ENCODE measurements around the gene STK39. TPM values are rescaled to one million over a fixed set of nuclear protein-coding genes. Genes with fewer than 3 reads are reported as not detected.

The STK39 gene
- total and polyA plus RNA-seq, 2 of the 4 experiments (the other 2 are of a cell fraction): 11.8 to 16.4 TPM

DNA sequence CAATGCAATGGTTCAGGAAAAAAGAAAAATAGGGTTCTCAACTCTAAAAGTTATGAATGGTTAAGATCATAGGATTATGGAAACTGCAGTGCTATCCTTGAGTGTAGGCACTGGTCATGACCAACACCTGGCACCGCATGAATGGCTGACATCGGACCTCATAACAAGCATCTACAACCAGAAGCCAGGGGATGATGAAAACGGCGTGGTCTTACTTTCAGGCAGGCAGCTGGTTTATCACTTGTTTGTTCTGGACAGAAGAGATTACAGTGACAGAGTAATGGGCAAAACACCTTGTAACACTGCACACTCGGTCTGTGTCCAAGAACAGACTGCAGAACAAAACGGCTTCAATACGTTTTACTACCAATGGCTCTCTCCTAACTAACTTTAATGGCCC, 132.8 kb downstream of the STK39 start:
- no peak overlapping the region for H3K4me2 ChIP-seq (ENCODE audit: low read depth, low read length)
- 100% methylated on average over 1 of the region's 7 CpGs; no CpG with 5 or more reads in 1 of the 2 experiments for WGBS, 2 experiments (ENCODE audit: extremely low coverage in 2 of 2, insufficient read length in 1 of 2)
- in situ Hi-C loops (cut with MboI; ENCODE audit: low sequenced_read_pairs): loop anchor here (5.0 to 25.0 kb wide), 4 partner anchors 152 to 1580 kb away; partner anchors contain the start of gene B3GALT1

More for the DNA sequence above, 132.8 kb downstream of the STK39 start:
- Histone ChIP-seq H3K36me3 (ENCODE audit: control insufficient read depth, insufficient read depth, low read length) (peaks cover 11% of the 10 kb centered on the region; the same call in 1 of the 2 replicates), H2BK15ac (ENCODE audit: low read depth, low read length) (no peak overlapping the region), H3K4me1 (ENCODE audit: control insufficient read depth, insufficient read depth, low read length) (peaks cover 4% of the 10 kb centered on the region), H2AK9ac (replicated peaks; ENCODE audit: low read depth, low read length, poor library complexity) (no peak overlapping the region), H4K8ac (ENCODE audit: low read depth in 2 of 2, low read length in 2 of 2) (no peak overlapping the region), H4K91ac (ENCODE audit: insufficient read depth, low read depth, low read length) (no peak overlapping the region), H3K9ac (ENCODE audit: low read depth, low read length) (no peak overlapping the region), H4K20me1 (ENCODE audit: insufficient read depth, low read length) (no peaks in the 10 kb centered on the region), H3K14ac (replicated peaks; ENCODE audit: low read depth, low read length) (no peak overlapping the region), H2AK5ac (ENCODE audit: low read depth, low read length) (no peak overlapping the region), H3K9me1 (ENCODE audit: insufficient read depth, low read length) (no peaks in the 10 kb centered on the region; the same call in 1 of the 2 replicates), H3K18ac (ENCODE audit: low read depth, low read length) (no peak overlapping the region), H3K27ac (ENCODE audit: insufficient read depth, low read length) (no peak overlapping the region), H4K5ac (ENCODE audit: low read depth, low read length) (no peak overlapping the region), H3K56ac (ENCODE audit: extremely low read depth, insufficient read depth, low read length) (no peak overlapping the region), H2BK5ac (ENCODE audit: low read depth, low read length, poor library complexity, severe bottlenecking) (no peak overlapping the region), H3K9me3 (ENCODE audit: control insufficient read depth, insufficient read depth, low read length) (no peaks in the 10 kb centered on the region), H2BK20ac (ENCODE audit: low read depth, low read length) (no peak overlapping the region), H3K4me3 (ENCODE audit: insufficient read depth, low read depth, low read length) (no peak overlapping the region), H2AFZ (replicated peaks; ENCODE audit: low read length, poor library complexity) (no peak overlapping the region), H3K4ac (ENCODE audit: low read depth, low read length) (no peak overlapping the region), H2BK120ac (ENCODE audit: low read depth, low read length) (no peak overlapping the region), H3K27me3 (ENCODE audit: control insufficient read depth, insufficient read depth, low read length) (no peaks in the 10 kb centered on the region), H3K23ac (ENCODE audit: low read depth, low read length) (no peak overlapping the region), H3K79me1 (ENCODE audit: low read depth in 1 of 2, low read length in 2 of 2) (peaks cover 9 to 26% of the 10 kb centered on the region in 2 experiments)
- intact Hi-C loops (cut with micrococcal nuclease) (loop anchor here (5.0 to 10.0 kb wide), 3 partner anchors 257 to 822 kb away; partner anchors contain the start of gene B3GALT1), dilution Hi-C loops (cut with HindIII; ENCODE audit: low sequenced_read_pairs, unreplicated experiment) (no loop called here)
- DNase-seq: no peak
- TF ChIP-seq RCOR1 (IDR thresholded peaks at IDR 0.05; ENCODE audit: insufficient replicate concordance, low read length): no peak
- POLR2A ChIA-PET (ENCODE audit: unreplicated experiment): no interaction called here
- CTCF ChIA-PET: no interaction called here
- no peak for ATAC-seq (ENCODE audit: low read depth)
- no TSS peak for BruUV-seq (replicated peaks)
